BJ (cell line): ENCODE results near the gene GPATCH1. TPM values are rescaled to one million over a fixed set of nuclear protein-coding genes. Genes with fewer than 3 reads are reported as not detected.

Source experiments
- CTCF ChIA-PET: fragments of 350-600 bp; formaldehyde crosslinking; extraction: SDS; loops from one replicate; lab custom pipeline; 2021; ENCODE audit warnings: antibody characterized with exemption, inconsistent platforms; lab: Yijun Ruan, JAX
- POLR2A ChIA-PET: fragments of 300-600 bp; sonication (Branson Sonifier 250); formaldehyde crosslinking; extraction: SDS; loops from one replicate; lab custom pipeline; 2021; ENCODE audit warnings: antibody characterized with exemption; lab: Charles Lee
- DNase-seq: peaks from one replicate; pipeline ENCODE4 v3.0.0-alpha.2; 2011; ENCODE audit warnings: low read depth
- H3K27me3 ChIP-seq: 2 replicates; pipeline ENCODE4 v1.6.0; 2011; ENCODE audit warnings: low read length; ENCODE audit not compliant: control insufficient read depth, insufficient read depth
- H3K36me3 ChIP-seq: 2 replicates; pipeline ENCODE4 v1.5.1; 2011; ENCODE audit warnings: low read length; ENCODE audit not compliant: control insufficient read depth, insufficient read depth
- H3K4me3 ChIP-seq: 2 replicates; pipeline ENCODE4 v1.5.1; 2011; ENCODE audit warnings: low read depth, mild to moderate bottlenecking, control low read depth, low read length
- CTCF ChIP-seq: IDR thresholded peaks from 2 replicates; pipeline ENCODE4 v1.5.1; 2011; ENCODE audit warnings: low read depth, mild to moderate bottlenecking, control low read depth, inconsistent platforms, low read length, moderate library complexity; ENCODE audit not compliant: insufficient read depth
- polyA plus RNA-seq: library from polyadenylated mRNA; depleted of rRNA; stranded (reverse); fragments of >200 nt; gene quantifications from 2 replicates; pipeline ENCODE4 v1.2.3, GENCODE V29; 2011

Gene GPATCH1
- polyA plus RNA-seq, 1 experiment: 8.7 TPM

- ChIA-PET POLR2A (no interaction called here), CTCF (interaction anchor here (0.7 kb wide), 1 partner anchor 9 kb away, joined by 3 read pairs; no protein-coding TSS in a partner anchor)
- TF ChIP-seq CTCF: no peak
- no peak for DNase-seq
- Histone ChIP-seq H3K4me3 (no peak overlapping the region), H3K27me3 (no peaks in the 10 kb centered on the region), H3K36me3 (no peaks in the 10 kb centered on the region)
These were observed 20.4 kb upstream of the GPATCH1 start for GRCh38 chr19:33060586-33060985.

GRCh38 chr19:33062902-33063301 lies 18.1 kb upstream of the GPATCH1 start:
- no peak overlapping the region for H3K4me3 ChIP-seq
- no peaks in the 10 kb centered on the region for H3K27me3 ChIP-seq
- TF ChIP-seq CTCF: no peak
- ChIA-PET POLR2A (no interaction called here), CTCF (interaction anchor here (1.5 to 2.3 kb wide), 2 partner anchors 15 to 87 kb away, joined by 3 to 6 read pairs; no protein-coding TSS in a partner anchor)
- DNase-seq: no peak
- H3K36me3 ChIP-seq: no peaks in the 10 kb centered on the region

- TF ChIP-seq CTCF: no peak
- DNase-seq: no peak
- H3K4me3 ChIP-seq: peak overlapping the region; percentile 73
- ChIA-PET POLR2A (no interaction called here), CTCF (interaction anchor here (1.5 to 2.3 kb wide), 2 partner anchors 15 to 87 kb away, joined by 3 to 6 read pairs; no protein-coding TSS in a partner anchor)
- H3K27me3 ChIP-seq: no peaks in the 10 kb centered on the region
- no peaks in the 10 kb centered on the region for H3K36me3 ChIP-seq
These were observed 17.6 kb upstream of the GPATCH1 start for GRCh38 chr19:33063356-33063752.

GRCh38 chr19:33063753-33064457 lies 17.1 kb upstream of the GPATCH1 start:
- POLR2A ChIA-PET: no interaction called here
- CTCF ChIA-PET: interaction anchor here (1.5 to 2.3 kb wide), 2 partner anchors 14 to 88 kb away, joined by 3 to 6 read pairs; no protein-coding TSS in a partner anchor
- H3K36me3 ChIP-seq: no peaks in the 10 kb centered on the region

More at GRCh38 chr19:33063753-33064457, 17.1 kb upstream of the GPATCH1 start:
- peak overlapping the region; percentile 73 for H3K4me3 ChIP-seq
- no peak for DNase-seq
- no peaks in the 10 kb centered on the region for H3K27me3 ChIP-seq
- TF ChIP-seq CTCF: 0 out of 2 replicates have a peak, but pooled peaks have one; percentile 5
